ENCODE data around the gene LBP.

The LBP gene

DNA sequence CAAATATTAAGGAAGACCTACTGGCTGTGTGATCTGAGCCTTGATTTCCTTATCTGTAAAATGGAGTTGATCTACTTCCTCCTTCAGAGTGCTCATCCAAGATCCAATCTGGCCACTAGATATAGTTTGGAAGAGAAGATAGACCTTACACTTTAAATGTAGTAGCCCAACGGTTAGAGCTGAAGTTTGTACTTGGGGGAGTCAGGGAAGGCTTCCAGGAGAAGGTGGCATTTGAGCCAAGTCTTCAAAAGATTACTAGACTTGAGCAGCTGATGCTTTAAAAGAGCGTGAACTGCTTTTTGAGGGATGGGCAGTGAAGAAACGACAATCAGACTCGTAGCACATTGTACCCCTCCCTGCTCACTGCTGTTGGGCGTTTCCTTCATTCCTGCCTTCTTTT lies 3.6 kb downstream of the LBP start:
- TF ChIP-seq CTCF (IDR thresholded peaks at IDR 0.05; ENCODE audit: low read length), result no peak
- no peak for TF ChIP-seq EZH2 (optimal IDR thresholded peaks at IDR 0.05; ENCODE audit: low read depth, low read length)
- TF ChIP-seq EZH2phosphoT487 (IDR thresholded peaks at IDR 0.05; ENCODE audit: low read length), result no peak
- Histone ChIP-seq H3K4me3 (ENCODE audit: low read length) (no peak overlapping the region), H3K4me2 (ENCODE audit: low read depth, low read length) (no peak overlapping the region), H2AFZ (ENCODE audit: low read length) (no peak overlapping the region), H3K27me3 (replicated peaks; ENCODE audit: insufficient read depth, low read length) (0 out of 2 replicates have a peak, but pooled peaks cover 4% of the 10 kb centered on the region), H3K27ac (ENCODE audit: low read length) (no peak overlapping the region), H3K4me1 (ENCODE audit: low read length) (no peaks in the 10 kb centered on the region), H4K20me1 (ENCODE audit: insufficient read depth, low read length) (no peaks in the 10 kb centered on the region), H3K9ac (ENCODE audit: low read length) (no peak overlapping the region), H3K9me3 (replicated peaks; ENCODE audit: insufficient read depth, low read length) (no peaks in the 10 kb centered on the region), H3F3A (ENCODE audit: insufficient read depth, low read length) (no peaks in the 10 kb centered on the region), H3K9me2 (replicated peaks; ENCODE audit: insufficient read depth, low read length) (no peaks in the 10 kb centered on the region), H3K36me3 (replicated peaks; ENCODE audit: insufficient read depth, low read length) (no peaks in the 10 kb centered on the region), H3K79me2 (ENCODE audit: low read length) (no peaks in the 10 kb centered on the region)
- DNase-seq, result no peak

- 0 out of 2 replicates have a peak, but pooled peaks cover 4% of the 10 kb centered on the region for H3K27me3 ChIP-seq (replicated peaks; ENCODE audit: insufficient read depth, low read length)
- H3K36me3 ChIP-seq (replicated peaks; ENCODE audit: insufficient read depth, low read length), result no peaks in the 10 kb centered on the region
- H2AFZ ChIP-seq (ENCODE audit: low read length), result no peak overlapping the region
- no peaks in the 10 kb centered on the region for H3F3A ChIP-seq (ENCODE audit: insufficient read depth, low read length)
- no peaks in the 10 kb centered on the region for H3K9me3 ChIP-seq (replicated peaks; ENCODE audit: insufficient read depth, low read length)
- no peaks in the 10 kb centered on the region for H4K20me1 ChIP-seq (ENCODE audit: insufficient read depth, low read length)
- DNase-seq, result no peak
- no peak for TF ChIP-seq EZH2 (optimal IDR thresholded peaks at IDR 0.05; ENCODE audit: low read depth, low read length)
- TF ChIP-seq CTCF (IDR thresholded peaks at IDR 0.05; ENCODE audit: low read length), result no peak
- no peaks in the 10 kb centered on the region for H3K79me2 ChIP-seq (ENCODE audit: low read length)
- no peak overlapping the region for H3K4me2 ChIP-seq (ENCODE audit: low read depth, low read length)
- H3K4me3 ChIP-seq (ENCODE audit: low read length), result no peak overlapping the region
- H3K9ac ChIP-seq (ENCODE audit: low read length), result no peak overlapping the region
- no peaks in the 10 kb centered on the region for H3K9me2 ChIP-seq (replicated peaks; ENCODE audit: insufficient read depth, low read length)
- H3K27ac ChIP-seq (ENCODE audit: low read length), result no peak overlapping the region
- H3K4me1 ChIP-seq (ENCODE audit: low read length), result no peaks in the 10 kb centered on the region
Observed at GRCh38 chr20:38350879-38351775, 4.8 kb downstream of the LBP start.

DNA sequence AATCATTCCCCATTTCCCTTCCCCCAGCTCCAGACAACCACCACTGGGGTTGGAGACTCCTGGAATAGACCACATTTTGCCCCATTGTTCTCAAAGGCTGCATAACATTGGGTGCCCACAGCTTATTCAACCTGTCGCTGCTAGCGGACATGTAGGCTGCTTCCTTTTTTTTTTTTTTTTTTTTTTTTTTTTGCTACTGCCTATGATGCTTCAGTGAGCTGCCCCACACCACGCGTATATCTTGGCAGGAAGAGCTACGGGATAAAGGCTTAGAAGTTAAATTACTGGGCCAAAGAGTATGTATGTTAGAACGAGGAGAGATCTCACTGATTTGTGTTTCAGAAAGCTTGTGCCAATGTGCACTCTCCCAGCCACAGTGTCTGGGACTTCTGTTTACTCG lies 7.0 kb downstream of the LBP start:
- TF ChIP-seq EZH2phosphoT487 (IDR thresholded peaks at IDR 0.05; ENCODE audit: low read length), result no peak
- TF ChIP-seq CTCF (IDR thresholded peaks at IDR 0.05; ENCODE audit: low read length), result no peak
- H3K27me3 ChIP-seq (replicated peaks; ENCODE audit: insufficient read depth, low read length), result 0 out of 2 replicates have a peak, but pooled peaks cover 4% of the 10 kb centered on the region
- no peaks in the 10 kb centered on the region for H3K79me2 ChIP-seq (ENCODE audit: low read length)
- no peak overlapping the region for H3K27ac ChIP-seq (ENCODE audit: low read length)
- no peaks in the 10 kb centered on the region for H3F3A ChIP-seq (ENCODE audit: insufficient read depth, low read length)
- no peak overlapping the region for H3K4me3 ChIP-seq (ENCODE audit: low read length)
- no peaks in the 10 kb centered on the region for H3K4me1 ChIP-seq (ENCODE audit: low read length)
- no peak overlapping the region for H3K9ac ChIP-seq (ENCODE audit: low read length)
- no peak overlapping the region for H3K4me2 ChIP-seq (ENCODE audit: low read depth, low read length)
- no peaks in the 10 kb centered on the region for H4K20me1 ChIP-seq (ENCODE audit: insufficient read depth, low read length)
- no peaks in the 10 kb centered on the region for H3K36me3 ChIP-seq (replicated peaks; ENCODE audit: insufficient read depth, low read length)
- no peak overlapping the region for H2AFZ ChIP-seq (ENCODE audit: low read length)
- DNase-seq, result no peak
- H3K9me2 ChIP-seq (replicated peaks; ENCODE audit: insufficient read depth, low read length), result no peaks in the 10 kb centered on the region
- no peaks in the 10 kb centered on the region for H3K9me3 ChIP-seq (replicated peaks; ENCODE audit: insufficient read depth, low read length)

Data from MM.1S (cell line).